ENCODE measurements around the gene KIAA0825. TPM values are rescaled to one million over a fixed set of nuclear protein-coding genes. Genes with fewer than 3 reads are reported as not detected.

The KIAA0825 gene
- total RNA-seq, 4 donors from 2014 or later = 1.8 to 3.4 (median 2.6) TPM

- Histone ChIP-seq H3K27ac (no peak overlapping the region), H3K4me1 (no peaks in the 10 kb centered on the region), H3K36me3 (peaks cover 0 to 5% (median 0%) of the 10 kb centered on the region in 3 donors), H3K4me3 (no peak overlapping the region), H3K9me3 (peaks cover 0 to 7% (median 6%) of the 10 kb centered on the region in 3 donors), H3K27me3 (no peaks in the 10 kb centered on the region)
- DNase-seq = no peak
- intact Hi-C loops (cut with DNase I) = no loop called here
- WGBS, 2 donors = 75 to 89% methylated on average over 1 of the region's 1 CpG
- TF ChIP-seq CTCF (IDR thresholded peaks at IDR 0.05) = no peak
Observed at GRCh38 chr5:94544031-94544650, 74.3 kb downstream of the KIAA0825 start.

- WGBS, 2 donors = 87 to 93% methylated on average over 6 of the region's 6 CpGs
- intact Hi-C loops (cut with DNase I) = no loop called here
Observed at GRCh38 chr5:94540856-94541494, 77.4 kb downstream of the KIAA0825 start.

GRCh38 chr5:94538260-94538659 is 80.1 kb downstream of the KIAA0825 start:
- peaks cover 0 to 7% (median 6%) of the 10 kb centered on the region in 3 donors for H3K9me3 ChIP-seq
- TF ChIP-seq POLR2A (IDR thresholded peaks at IDR 0.05) (no peak), CTCF (IDR thresholded peaks at IDR 0.05) (no peak)
- WGBS, 2 donors = 83 to 86% methylated on average over 3 of the region's 3 CpGs
- no peak overlapping the region for H3K4me3 ChIP-seq
- no peak for DNase-seq
- H3K27ac ChIP-seq = no peak overlapping the region
- no peaks in the 10 kb centered on the region for H3K27me3 ChIP-seq
- intact Hi-C loops (cut with DNase I) = no loop called here
- no peaks in the 10 kb centered on the region for H3K4me1 ChIP-seq
- peaks cover 0 to 5% (median 0%) of the 10 kb centered on the region in 3 donors for H3K36me3 ChIP-seq

More at GRCh38 chr5:94540856-94541494, 77.4 kb downstream of the KIAA0825 start:
- Histone ChIP-seq H3K27me3 (no peaks in the 10 kb centered on the region), H3K27ac (no peak overlapping the region), H3K9me3 (peaks cover 0 to 7% (median 6%) of the 10 kb centered on the region in 3 donors), H3K4me3 (no peak overlapping the region), H3K36me3 (peaks cover 0 to 5% (median 0%) of the 10 kb centered on the region in 3 donors), H3K4me1 (no peaks in the 10 kb centered on the region)
- DNase-seq = no peak
- no peak for TF ChIP-seq CTCF (IDR thresholded peaks at IDR 0.05)
- no peak for TF ChIP-seq POLR2A (IDR thresholded peaks at IDR 0.05)

- Histone ChIP-seq H3K4me3 (no peak overlapping the region), H3K27ac (no peak overlapping the region), H3K9me3 (no peaks in the 10 kb centered on the region), H3K36me3 (no peaks in the 10 kb centered on the region), H3K27me3 (no peaks in the 10 kb centered on the region), H3K4me1 (no peaks in the 10 kb centered on the region)
- DNase-seq = no peak
- 86% methylated on average over 2 of the region's 2 CpGs for WGBS, 2 donors
- TF ChIP-seq CTCF (IDR thresholded peaks at IDR 0.05) (no peak), POLR2A (IDR thresholded peaks at IDR 0.05) (no peak)
- intact Hi-C loops (cut with DNase I) = no loop called here
Observed at GRCh38 chr5:94526706-94527105, 91.7 kb downstream of the KIAA0825 start.

GRCh38 chr5:94524841-94525697 is 93.3 kb downstream of the KIAA0825 start:
- intact Hi-C loops (cut with DNase I) = no loop called here
- Histone ChIP-seq H3K4me1 (no peaks in the 10 kb centered on the region), H3K9me3 (no peaks in the 10 kb centered on the region), H3K36me3 (no peaks in the 10 kb centered on the region), H3K27me3 (no peaks in the 10 kb centered on the region), H3K4me3 (no peak overlapping the region), H3K27ac (no peak overlapping the region)
- TF ChIP-seq CTCF (IDR thresholded peaks at IDR 0.05) (peak in 4 of 6 experiments; percentile 27 to 69 (median 52)), POLR2A (IDR thresholded peaks at IDR 0.05) (no peak)
- no peak for DNase-seq
- WGBS, 2 donors = 65 to 66% methylated on average over 4 of the region's 4 CpGs

All from esophagus squamous epithelium (tissue), 5 donors.